ENCODE data around the gene GNL2. TPM values are rescaled to one million over a fixed set of nuclear protein-coding genes. Genes with fewer than 3 reads are reported as not detected.

Gene GNL2
- total and polyA plus RNA-seq, 9 of the 15 experiments (the other 6 are each of a cell fraction or from before 2014, with no cell fraction given): 156 to 371 (median 263) TPM

- TF ChIP-seq CLOCK (CRISPR knock-in tag; IDR thresholded peaks at IDR 0.05; ENCODE audit: borderline replicate concordance) (no peak), E2F6 (IDR thresholded peaks at IDR 0.05; ENCODE audit: borderline replicate concordance in 1 of 2, extremely low read depth in 1 of 2, insufficient read depth in 1 of 2, insufficient read length in 1 of 2, low read depth in 1 of 2, low read length in 1 of 2, poor library complexity in 1 of 2, severe bottlenecking in 1 of 2) (peak; percentile 16 to 82), DIDO1 (tag; IDR thresholded peaks at IDR 0.05; ENCODE audit: low read depth) (peak; percentile 88), SOX6 (IDR thresholded peaks at IDR 0.05) (peak; percentile 38; the same call in 1 of the 2 replicates), MLLT1 (IDR thresholded peaks at IDR 0.05) (peak in 1 of 2 experiments; percentile 55; a peak in 1 of 4 replicates), ZBED1 (IDR thresholded peaks at IDR 0.05) (0 out of 2 replicates have a peak, but pooled peaks have one; percentile 60), ZNF239 (CRISPR knock-in tag; IDR thresholded peaks at IDR 0.05) (peak; percentile 42; the same call in 1 of the 2 replicates), ZNF830 (CRISPR knock-in tag; IDR thresholded peaks at IDR 0.05) (no peak), SFPQ (IDR thresholded peaks at IDR 0.05; ENCODE audit: low read depth, low read length) (no peak), KDM2B (CRISPR knock-in tag; IDR thresholded peaks at IDR 0.05) (no peak), ZNF197 (CRISPR knock-in tag; IDR thresholded peaks at IDR 0.05; ENCODE audit: low read depth) (0 out of 2 replicates have a peak, but pooled peaks have one; percentile 65)
- TF ChIP-seq, protein P1, sequence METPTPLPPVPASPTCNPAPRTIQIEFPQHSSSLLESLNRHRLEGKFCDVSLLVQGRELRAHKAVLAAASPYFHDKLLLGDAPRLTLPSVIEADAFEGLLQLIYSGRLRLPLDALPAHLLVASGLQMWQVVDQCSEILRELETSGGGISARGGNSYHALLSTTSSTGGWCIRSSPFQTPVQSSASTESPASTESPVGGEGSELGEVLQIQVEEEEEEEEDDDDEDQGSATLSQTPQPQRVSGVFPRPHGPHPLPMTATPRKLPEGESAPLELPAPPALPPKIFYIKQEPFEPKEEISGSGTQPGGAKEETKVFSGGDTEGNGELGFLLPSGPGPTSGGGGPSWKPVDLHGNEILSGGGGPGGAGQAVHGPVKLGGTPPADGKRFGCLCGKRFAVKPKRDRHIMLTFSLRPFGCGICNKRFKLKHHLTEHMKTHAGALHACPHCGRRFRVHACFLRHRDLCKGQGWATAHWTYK (CRISPR knock-in tag; IDR thresholded peaks at IDR 0.05): 0 out of 2 replicates have a peak, but pooled peaks have one; percentile 59
- TF ChIP-seq, protein P2, sequence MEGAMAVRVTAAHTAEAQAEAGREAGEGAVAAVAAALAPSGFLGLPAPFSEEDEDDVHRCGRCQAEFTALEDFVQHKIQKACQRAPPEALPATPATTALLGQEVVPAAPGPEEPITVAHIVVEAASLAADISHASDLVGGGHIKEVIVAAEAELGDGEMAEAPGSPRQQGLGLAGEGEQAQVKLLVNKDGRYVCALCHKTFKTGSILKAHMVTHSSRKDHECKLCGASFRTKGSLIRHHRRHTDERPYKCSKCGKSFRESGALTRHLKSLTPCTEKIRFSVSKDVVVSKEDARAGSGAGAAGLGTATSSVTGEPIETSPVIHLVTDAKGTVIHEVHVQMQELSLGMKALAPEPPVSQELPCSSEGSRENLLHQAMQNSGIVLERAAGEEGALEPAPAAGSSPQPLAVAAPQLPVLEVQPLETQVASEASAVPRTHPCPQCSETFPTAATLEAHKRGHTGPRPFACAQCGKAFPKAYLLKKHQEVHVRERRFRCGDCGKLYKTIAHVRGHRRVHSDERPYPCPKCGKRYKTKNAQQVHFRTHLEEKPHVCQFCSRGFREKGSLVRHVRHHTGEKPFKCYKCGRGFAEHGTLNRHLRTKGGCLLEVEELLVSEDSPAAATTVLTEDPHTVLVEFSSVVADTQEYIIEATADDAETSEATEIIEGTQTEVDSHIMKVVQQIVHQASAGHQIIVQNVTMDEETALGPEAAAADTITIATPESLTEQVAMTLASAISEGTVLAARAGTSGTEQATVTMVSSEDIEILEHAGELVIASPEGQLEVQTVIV (CRISPR knock-in tag; IDR thresholded peaks at IDR 0.05; ENCODE audit: borderline replicate concordance): no peak
Measured at GRCh38 chr1:37553927-37554808, 41.6 kb downstream of the GNL2 start, which contains the start of gene SNIP1 (continued).
